Activated CD4-positive, CD25-positive, alpha-beta regulatory T cell (primary cell): ENCODE results near the gene STK16.

ENCODE experiments used
- DNase-seq, 4 experiments: peaks; one replicate each; lab custom pipeline; 2025; lab: John Stamatoyannopoulos, UW

The STK16 gene

DNA sequence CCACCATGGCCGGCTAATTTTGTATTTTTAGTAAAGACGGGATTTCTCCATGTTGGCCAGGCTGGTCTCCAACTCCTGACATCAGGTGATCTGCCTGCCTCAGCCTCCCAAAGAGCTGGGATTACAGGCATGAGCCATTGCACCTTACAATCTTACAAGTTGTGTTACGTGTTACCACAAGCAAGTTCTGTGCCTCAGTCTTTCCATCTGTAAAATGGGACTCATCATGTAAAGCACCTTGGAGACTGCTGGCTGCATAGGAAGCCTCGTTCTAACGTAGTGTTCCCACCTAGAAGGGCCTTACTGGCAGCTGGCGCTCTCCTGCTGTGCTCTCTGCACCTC, 43.9 kb downstream of the STK16 start:
- no peak for DNase-seq

DNA sequence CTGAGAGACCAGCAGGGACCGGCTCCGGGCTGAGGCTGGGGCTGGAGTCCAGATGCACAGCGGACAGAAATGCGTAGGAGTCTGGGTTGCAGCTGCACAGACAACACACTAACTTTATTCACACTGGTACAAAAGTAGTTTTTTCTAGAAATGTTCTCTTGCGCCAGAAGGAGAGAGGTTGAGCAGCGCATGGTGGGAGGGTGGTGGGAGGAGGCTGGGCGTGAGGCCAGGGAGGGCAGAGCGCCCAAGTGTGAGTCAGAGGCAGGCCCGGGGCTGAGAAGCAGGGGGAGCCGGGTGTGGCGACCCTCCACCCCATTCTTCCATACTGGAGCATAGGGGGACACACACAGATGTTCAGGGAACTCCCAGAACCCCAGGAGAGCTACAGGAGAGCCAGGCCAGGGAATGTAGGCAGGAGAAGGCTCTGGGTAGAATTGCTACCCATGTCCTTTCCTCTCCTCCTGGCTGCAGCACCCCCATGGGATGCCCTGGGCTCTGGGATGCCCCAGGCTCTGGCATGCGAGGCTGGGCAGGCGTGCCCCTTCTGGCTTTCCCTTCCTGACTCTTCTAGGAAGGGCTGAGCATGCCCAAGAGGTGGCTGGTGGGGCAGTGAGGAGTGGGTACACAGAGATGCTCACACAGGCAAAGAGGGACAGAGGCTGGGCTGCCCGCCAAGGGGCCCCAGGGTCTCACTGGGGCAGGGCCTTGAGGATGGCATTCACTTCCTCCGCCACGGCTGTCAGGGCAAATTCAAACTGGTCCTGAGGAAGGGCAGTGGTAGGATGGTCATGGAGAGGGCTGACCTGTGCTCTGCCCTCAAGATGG, 44.5 kb downstream of the STK16 start:
- no peak for DNase-seq

DNA sequence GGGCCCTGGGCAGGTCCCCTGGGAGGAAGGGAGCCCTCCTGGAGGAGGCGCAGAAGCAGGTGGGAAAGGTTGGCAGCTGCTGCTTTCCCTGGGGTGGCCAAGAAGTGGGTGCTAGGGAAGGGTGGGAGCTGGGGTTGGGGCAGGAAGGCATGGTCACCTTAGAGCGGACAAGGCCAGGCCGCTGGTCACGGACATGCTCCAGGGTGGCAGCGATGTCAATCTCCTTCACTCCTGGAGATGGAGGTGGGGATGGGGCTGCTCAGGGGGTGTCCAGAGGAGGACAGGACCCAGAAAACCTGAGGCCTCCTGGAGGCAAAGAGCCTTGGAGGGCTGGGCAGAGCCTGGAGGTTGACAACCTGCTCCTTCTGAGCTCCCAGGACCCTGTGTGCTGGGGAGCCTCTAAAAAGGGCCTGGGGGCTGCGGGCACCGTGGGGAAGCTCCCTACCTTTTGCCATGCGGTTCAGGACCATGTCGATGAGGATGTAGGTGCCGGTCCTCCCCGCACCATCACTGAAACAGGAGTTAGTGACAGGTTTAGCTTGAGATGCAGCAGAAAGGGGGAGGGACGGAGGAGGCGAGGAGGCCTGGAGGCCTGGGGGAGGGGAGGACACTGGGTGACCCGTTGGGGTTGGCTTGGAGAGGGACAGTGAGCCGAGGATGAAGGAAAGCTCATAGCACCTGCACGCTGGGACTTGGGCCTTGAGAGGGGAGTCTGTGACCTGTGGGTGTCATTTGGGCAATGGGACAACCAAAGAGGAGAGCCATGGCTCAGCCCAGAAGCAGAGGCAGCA, 45.3 kb downstream of the STK16 start:
- no peak for DNase-seq

DNA sequence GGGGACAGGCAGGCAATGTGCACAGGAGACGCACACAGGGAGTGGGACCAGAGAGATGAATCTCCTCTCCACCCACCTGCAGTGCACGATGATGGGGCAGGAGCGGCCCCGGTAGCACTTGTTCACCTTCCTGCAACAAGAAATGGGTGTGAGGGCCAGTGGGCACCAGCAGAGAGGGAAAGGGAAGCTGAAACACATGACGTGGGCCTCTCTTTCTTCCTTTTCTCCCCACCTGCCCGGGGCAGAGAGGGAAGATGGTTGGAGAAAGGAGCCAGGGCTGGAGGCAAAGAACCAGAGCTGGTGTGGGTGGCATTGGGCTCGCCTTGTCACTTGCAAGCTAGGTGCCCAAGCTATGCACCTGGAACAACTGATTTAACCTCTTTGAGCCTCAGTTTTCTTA, 46.1 kb downstream of the STK16 start:
- no peak for DNase-seq

DNA sequence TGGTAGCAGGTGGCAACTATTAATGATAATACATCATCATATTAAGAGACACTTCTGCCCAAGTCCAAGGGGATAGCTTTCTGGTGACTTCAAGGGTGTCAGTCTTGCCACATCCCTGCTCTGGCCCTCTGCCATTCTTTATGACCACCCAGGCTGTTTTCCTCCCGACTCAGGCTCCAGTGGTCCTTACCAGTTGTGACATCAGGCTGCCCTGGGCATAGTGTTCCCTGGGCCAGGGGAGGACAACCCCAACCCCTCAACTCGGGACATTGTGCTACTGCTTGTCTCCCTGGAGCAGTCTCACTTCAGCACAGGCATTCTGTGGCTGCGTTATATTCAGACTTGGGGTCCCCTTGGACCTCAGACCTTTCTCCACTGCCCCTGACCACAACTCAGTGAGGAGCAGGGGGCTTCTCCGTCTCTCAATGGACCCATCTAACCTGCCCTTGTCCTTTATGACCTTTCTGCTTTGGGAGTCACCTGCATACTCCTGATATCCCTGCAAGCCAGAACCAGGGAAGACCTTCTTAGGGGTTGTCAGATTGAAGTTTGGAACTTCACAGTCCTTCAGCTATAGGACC, 46.7 kb downstream of the STK16 start:
- no peak for DNase-seq

DNA sequence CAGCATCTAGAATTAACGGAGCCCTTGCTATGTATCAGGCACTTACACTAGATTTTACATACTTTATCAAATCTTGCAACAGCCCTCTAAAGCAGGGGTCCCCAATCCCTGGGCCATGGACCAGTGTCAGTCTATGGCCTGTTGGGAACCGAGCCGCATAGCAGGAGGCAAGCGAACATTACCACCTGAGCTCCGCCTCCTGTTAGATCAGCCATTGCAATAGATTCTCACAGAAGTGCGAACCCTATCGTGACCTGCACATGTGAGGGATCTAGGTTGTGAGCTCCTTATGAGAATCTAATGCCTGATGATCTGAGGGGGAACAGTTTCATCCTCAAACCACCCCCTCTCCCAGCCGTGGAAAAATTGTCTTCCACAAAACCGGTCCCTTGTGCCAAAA, 47.3 kb downstream of the STK16 start:
- DNase-seq: no peak

DNA sequence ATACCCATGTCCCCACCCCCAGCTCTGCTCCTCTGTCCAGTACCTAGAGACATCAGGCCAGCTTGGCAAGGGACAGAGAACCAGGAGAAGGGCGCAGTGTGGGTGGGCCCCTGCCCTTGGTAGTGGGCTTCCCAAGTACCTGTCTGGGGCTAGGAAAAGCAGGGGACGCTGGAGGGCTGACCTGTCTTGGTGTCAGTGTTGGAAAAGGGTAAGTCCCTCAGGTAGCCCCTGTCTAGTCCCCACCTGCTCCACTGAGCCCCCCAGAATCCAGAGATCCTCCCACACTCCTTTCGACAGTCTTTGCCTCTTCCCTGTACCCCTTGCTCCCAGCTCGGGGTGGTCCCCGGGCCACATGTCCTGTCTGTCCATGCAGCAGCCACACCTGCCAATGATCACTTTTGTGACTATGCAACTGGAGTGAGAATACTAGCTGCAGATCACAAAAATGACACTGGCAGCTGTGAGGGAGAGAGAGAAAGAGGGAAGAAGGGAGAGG, 48.5 kb downstream of the STK16 start:
- no peak for DNase-seq

DNA sequence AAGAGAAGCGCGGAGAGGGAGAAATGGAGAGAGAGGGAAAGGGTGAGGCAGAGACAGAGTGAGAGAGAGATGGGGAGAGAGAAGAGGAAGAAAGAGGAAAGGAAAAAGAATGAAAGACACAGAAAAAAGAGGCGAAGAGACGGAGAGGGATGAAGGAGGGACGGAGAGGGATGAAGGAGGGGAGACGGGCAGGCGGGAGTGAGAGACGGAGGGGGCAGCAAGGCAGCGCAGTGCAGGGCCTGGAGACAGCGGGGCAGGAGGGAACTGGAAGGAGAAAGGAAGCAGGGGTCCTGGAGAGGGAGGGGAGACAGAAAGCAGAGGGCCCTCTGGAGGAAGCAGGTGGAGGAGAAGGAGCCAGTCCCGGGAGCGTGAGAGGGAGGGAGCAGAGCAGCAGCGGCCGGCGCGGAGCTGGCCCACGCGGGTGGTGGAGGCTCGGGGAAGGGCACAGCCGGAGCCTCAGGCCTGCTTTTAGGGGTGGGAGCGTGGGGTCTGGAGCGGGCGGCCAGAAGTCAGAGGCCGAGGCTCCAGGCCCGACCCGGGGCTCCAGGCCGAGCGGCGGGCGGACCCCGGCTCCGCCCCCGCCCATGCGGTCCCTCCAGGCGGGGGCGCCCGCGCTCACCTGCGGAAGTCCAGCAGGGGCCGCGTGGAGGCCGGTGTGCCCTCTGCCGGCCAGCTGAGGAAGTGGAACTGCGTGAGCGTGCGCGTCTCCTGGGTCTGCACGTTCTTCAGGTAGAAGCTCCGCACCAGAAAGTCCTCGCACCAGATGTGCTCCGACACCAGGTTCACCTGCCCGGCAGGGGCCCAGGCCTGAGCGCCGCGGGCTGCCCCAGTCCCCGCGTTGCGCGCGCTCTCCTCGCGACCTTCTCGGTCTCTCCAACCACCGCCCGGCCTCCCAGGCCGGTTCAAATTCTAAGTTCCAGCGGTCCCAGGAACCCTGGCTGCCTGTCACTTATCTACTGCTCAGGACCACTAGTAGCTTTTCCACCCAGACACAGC, 49.4 kb downstream of the STK16 start:
- peak; percentile 73 to 83 (median 82) for DNase-seq

DNA sequence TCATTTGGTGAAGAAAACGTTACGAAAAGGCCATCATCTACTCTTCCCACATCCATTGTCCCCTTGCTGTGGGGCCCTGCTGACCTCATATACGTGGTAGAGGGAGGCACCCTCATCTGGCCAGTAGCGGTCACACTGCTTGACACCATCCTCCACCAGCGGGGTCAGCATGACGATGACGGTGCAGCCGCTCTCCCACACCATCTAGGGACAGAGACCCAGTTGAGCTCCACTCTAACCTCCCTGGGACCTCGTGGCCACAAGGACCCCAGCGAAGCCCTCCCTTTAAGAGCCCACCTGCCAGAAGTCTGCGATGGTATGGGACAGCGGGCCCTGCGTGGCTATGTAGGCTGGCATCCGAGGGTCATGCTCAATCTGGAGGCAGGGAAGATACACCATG, 50.9 kb downstream of the STK16 start:
- no peak for DNase-seq

DNA sequence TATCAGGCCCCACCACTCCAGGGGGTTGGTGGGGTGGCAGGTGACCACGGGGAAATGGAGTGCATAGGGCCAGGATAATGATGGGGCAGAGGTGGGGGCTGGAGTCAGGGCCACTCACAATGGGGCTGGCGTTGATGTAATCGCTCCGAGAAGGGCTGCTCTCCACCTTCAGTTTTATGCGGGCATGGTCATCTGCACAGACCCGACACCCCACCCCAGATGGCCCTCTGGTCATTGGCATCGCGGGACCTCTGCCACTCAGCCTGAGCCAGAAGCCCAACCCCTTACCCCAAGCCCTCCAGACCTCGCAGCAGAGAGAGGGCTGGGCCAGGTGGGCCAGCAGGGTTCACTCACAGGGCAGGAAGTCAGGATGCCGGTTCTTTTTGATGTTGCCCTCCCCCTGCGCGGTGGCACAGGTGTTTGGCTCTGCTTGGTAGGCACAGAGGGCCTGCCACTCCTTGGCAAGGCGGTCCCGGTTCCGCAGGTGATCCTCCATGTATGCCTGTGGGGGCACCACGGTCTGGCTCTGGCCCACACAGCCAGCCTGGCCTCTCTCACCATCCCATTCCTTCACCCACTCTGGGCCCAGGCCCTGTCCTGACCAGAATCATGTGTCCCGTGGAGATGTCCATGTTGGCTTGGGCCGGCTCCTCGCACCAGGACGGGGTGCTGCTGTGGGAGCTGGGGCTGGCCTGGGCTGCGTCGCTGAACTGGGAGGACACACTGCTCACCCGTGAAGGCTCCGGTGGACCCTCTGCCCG, 51.5 kb downstream of the STK16 start:
- DNase-seq: no peak

DNA sequence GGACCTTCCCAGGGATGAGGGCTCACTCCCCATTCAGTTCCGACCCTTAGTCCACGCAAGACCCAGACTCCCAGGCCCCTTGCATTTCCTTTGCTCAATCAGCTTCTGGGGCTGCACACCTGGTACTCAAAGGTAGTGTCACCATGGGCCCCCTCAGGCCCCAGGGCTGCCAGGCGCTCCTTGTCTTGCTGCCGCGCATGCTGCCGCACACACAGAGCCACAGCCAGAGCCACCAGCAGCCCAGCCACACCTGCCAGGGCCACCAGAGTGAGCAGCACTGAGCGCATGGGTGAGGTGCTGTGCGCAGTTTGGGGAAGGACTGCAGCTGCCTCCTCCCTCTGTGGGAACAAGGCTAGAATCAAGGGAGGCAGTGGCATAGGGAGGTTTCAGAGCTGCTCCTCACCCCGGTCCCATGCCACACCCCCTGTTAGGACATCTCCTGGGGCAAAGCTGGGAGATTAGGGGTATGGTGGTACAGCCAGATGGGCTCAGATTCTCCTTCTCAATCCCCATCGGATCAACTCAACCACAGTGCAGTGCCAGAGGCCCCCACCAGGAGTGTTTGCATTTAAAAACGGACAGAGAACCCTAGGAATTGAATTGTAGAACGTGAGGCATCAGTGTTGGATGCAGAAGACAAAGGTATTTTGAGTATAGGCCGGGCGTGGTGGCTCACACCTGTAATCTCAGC, 52.6 kb downstream of the STK16 start:
- DNase-seq: no peak

DNA sequence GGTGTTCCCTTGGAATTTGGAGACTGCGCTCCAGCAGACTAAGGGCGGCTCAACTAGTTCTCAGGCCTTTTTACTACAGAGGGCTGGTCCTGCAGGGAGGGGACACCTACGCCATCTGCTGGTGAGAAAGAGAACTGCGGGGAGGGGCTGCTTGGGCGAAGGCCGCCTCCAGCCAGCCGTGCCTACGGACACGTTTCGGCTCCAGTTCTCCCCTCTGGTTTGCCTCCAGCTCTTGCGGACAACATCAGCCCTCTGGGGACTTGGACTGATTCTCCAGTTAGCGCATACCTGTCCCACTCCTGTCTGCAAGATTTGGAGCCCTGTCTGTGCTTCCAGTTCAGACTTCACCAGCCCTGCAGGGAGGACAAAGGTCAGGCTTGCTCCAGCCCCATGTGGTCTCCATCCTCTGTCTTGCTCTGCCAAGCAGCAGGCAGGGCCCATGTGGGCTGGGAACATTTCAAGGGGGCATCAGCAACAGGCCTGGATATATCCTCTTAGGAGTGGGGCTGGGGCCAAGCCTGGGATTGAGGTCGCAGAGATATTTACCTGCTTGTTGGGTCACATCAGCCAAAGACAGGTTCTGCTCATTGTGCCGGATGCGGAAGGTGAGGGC, 53.6 kb downstream of the STK16 start:
- DNase-seq: peak; percentile 70 to 90 (median 78)

DNA sequence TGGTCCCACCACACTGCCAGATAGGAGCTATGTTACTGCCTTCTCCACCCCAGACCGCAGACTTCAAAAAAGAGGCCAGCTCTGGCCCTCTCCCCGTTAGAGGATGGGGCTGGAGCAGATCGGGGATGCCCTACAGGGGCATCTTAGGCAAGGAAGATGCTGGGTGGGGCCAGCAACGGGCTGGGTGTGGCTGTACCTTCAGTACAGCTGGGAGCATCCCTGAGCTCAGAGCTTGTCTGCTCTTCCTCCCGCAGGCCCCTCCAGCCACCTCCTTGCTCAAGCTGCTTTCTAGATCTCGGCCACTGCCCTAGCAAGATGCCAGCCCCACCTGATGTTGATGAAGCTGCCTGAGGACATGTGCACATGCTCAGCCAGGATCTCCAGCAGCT, 54.1 kb downstream of the STK16 start:
- no peak for DNase-seq
